Sciatic nerve (tissue), 2 donors: ENCODE results near the gene DSTN. TPM values are rescaled to one million over a fixed set of nuclear protein-coding genes. Genes with fewer than 3 reads are reported as not detected.

Experiments used
- ATAC-seq: fragments of 200-7000 bp; cut with Tn5 transposase; one replicate; pipeline ENCODE4 v1.9.1; 2020; ENCODE audit warnings: mild to moderate bottlenecking, moderate library complexity
- DNase-seq: peaks from one replicate; pipeline ENCODE4 v3.0.0-alpha.2; 2020; ENCODE audit warnings: low spot score
- intact Hi-C: fragments of 100-400 bp; cut with DNase I; formaldehyde crosslinking; loops from one replicate; pipeline ENCODE4 v1.14.2; 2022
- total RNA-seq: library from RNA; stranded (reverse); fragmentation: NEBNext Ultra II Directional; extraction: Animal tissue kit (Norgen Biotek cat#: 25700); gene quantifications from one replicate; pipeline ENCODE4 v1.2.1, GENCODE V29; 2021
- donor health status: DM: no; HTN: no; CAD: no.
- donor health status: DM: no; HTN: no; CAD: no.

The DSTN gene
- total RNA-seq, 1 donor from 2014 or later = 268 TPM

DNA sequence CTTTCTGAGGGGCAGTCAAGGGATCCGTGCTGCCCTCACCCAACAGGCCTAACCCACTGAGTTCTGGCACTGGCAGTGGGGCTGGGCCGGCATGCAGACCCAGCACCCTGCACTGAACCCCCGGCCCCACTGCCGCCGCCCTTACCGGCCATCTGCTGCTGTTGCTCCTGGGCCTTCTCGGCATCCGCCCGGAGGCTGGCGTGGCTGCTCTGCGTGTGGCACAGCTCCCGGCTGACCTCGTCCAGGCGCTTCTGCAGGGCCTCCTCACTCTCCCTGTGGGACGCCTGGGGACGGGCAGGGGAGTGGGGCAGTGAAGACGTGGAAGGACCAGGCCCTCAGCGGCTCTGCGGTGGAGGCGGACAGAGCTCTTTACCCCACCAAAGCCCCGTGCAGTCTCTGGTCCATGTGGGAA lies 59.8 kb downstream of the DSTN start:
- DNase-seq (no peak), ATAC-seq (no peak)
- intact Hi-C loops = no loop called here

DNA sequence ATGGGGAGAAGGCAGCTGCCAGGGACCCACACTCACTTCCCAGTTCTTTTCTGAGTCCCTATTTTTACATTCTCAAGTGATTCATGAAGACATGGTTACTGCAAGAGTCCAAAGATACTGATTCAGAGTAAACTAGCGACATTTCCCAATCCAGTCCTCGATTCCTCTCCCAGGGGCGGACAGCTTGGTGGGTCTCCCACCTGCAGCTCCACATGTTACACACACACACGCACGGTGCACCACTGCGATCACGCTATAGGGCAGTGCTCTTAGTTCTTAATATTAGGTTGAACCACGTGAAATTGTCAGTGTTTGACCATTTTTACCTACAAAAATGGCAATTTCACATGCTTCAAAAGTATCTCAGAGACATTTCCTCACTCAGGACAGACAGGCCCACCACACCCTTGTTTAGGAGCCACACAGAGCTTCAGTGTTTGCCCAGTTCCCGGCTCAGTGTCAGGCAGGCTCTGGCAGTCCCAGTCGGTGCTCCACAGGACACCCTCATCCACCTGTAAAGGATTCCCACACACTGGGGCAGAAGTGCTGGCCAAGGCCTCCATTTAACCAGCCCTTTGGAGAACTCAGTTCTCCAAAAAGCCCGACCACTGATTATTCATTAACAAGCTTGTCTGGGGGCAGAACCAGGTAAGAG lies 60.4 kb downstream of the DSTN start:
- DNase-seq (no peak), ATAC-seq (no peak)
- intact Hi-C loops = no loop called here

DNA sequence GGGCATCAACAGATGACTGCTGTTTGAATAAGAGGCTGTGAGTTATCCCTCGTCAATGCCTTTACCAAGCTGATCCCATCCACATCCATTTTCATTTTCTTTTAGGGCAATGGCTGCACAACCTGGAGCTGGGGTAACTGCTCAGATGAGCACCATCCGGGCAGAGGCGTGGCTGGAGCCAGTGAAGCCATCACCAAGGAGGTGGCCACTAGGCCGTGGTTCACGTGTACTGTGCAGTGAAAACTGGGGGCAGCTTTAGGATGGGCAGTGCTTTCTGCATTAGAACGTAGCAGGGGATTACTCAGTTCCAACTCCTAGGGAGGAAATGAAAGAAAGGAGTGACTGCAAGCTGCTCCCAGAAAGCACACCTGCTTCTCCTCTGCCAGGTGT lies 60.9 kb downstream of the DSTN start:
- ATAC-seq = no peak
- DNase-seq = no peak
- intact Hi-C loops = no loop called here

DNA sequence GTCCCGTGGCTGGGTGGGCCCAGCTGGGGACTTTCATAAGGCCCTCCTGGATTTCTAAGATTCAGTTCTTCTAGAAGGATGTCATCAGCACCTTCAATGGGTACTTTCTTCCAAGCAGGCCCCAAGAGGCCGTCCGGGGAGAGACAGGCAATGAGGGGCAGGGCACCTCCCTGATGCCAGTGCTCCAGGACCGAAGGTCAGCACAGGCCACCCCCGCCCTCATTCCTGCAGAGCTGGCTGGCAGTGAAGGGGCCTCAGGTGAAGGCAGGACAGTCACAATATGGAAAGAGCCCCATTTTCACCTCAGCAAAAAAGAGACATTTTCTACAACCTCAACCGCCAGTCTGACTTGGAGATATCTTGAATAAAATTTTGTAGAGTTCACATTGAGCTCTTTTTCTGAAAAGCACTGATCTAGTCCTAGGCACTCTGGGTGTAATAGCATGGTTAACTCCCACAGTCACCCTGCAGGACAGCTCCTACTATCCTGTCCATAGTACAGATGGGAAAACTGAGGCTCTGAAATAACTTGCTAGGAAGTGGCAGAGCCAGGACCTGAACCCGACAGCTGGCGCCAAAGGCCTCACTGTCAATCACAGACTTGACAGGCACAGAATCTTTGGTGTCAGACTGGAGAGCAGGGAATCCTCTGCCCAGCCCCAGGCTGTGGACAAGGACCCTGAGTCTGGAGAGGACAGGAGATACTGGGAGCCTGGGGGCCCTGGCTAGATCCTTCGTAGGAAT lies 61.9 kb downstream of the DSTN start:
- intact Hi-C loops = no loop called here
- ATAC-seq = no peak

DNA sequence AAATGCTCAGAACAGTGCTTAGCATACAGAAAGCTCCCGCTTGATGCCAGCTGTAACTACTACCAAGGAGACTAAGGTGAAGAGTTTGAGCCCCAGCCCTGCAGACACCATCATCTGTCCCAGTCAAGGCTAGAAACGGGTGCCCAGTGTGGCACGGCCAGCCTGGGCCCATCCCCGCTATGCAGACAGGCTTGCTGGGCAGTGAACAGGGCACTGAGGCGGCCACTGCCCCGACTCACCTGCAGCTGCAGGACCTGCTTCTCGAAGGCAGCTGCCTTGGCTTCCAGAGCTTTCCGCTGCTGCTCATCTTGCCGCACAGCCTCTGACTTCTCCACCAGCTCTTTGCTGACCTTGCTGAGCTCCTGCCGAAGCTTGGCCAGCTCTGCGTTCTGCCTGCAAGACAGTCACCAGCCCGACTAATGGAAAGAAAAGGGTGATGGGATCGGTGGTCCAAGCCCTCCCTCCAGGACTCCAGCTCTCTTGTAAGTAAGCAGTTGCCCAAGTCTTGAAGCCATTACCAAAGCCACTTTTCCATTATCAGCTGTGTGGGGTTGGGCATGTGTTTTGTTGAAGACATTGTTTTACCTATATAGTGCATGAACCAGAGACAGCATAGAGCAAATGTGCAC lies 63.5 kb downstream of the DSTN start:
- intact Hi-C loops = no loop called here
- ATAC-seq (no peak), DNase-seq (no peak)

More for the DNA sequence above, 61.9 kb downstream of the DSTN start:
- no peak for DNase-seq

DNA sequence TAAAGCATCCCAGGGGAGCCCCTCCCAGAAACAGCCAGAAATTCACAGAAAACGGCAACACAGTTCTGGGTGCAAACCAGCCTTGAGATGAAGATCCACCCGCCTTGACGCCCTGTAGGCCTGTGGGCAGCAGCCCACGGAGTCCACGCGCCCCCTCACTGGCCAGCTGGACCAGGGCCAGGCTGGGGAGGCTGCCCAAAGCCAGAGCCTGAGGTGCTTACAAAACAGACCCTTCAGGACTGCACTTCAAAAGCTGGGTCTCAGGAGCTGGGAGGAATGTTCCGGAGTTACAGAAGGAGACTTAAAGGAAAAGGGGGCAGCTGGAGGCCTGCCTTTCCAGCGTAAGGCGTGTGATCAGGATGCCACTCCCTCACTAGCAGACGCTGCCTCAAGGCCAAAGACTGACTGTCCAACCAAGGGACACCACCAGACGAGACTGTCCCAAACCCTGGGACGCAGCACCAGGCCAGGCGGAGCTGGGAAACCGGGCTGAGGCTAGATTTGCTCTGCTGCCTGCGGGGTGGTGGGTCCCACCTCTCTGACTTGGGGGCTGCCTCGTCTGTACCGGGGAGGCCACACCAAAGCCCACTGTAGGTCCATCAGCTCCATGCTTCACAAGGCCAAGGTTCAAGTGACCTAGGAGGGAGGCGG lies 64.1 kb downstream of the DSTN start:
- ATAC-seq = no peak
- intact Hi-C loops = no loop called here
- no peak for DNase-seq

DNA sequence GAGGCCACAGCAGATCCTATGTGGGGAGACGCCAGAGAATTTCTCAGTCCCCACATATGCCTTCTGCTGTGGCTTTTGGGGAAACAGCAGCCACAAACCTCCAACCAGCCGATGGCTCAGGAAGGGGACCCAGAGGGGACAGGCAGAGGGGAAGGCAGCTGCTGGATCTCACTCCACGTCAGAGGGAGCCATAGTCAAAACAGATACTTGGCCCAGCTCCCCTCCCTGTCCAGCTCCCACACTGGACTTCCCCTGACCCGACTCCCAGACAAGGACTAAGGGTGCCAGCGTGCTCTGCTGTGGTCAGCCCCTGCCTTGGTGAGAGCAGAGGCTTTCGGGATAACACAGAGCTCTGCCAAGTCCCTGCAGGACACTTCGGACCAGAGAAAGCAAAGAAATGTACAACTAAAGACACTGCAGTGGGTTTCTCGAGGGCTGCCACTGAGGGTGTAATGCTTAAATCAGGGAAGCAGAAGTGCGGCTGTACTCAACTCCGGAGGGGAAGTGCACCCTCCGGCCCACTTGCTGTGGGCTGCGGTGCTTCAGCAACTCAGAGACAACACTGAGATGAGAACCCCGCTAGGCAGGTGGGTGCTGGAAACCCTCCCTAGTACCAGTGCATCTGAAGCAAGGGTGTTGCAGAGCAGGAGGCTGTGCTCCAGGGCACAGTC lies 64.9 kb downstream of the DSTN start:
- ATAC-seq (peak; percentile 72), DNase-seq (no peak)
- intact Hi-C loops = no loop called here

DNA sequence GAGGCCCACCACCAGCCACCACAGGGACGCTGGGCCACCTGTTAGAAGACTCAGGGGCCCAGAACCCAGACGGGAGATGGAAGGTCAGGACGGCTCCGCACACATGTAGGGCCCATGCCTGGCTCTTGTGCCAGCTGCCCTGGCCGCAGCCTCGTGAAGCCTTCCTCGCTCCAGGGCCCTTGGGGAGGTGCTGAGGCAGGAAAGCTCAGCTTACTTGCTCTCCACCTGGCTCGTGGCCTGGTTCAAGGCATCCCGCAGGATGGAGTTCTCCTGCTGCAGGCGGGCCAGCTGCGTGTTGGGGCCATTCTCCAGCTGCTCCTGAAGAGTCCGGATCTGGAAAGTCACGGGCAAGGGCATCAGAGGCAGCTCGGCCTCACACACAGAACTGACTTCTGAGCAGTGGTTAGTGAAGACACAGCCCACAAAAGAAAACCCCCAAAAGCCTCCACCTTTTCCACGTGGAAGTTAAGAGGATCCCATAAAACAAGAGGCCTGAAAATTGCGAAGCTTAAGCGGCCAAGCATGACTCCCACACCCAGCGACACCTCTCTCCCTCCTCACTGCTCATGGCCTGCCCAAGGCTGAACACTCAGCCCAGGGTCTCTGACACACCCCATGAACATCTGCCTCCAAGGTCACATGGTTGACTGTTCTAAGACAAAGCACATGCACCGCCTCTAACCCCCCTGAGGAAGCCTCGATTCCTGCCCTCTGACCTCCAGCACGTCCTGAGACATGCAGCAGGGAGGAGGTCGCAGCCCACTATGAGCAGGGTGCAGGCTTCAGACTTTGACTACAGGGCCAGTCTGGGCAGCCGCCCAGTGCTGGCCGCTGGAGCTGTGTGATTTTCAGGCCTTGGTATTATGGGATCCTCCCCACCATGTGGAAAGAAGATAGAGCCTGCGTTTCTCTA lies 65.7 kb downstream of the DSTN start:
- no peak for DNase-seq
- intact Hi-C loops = no loop called here
- ATAC-seq = peak; percentile 62

DNA sequence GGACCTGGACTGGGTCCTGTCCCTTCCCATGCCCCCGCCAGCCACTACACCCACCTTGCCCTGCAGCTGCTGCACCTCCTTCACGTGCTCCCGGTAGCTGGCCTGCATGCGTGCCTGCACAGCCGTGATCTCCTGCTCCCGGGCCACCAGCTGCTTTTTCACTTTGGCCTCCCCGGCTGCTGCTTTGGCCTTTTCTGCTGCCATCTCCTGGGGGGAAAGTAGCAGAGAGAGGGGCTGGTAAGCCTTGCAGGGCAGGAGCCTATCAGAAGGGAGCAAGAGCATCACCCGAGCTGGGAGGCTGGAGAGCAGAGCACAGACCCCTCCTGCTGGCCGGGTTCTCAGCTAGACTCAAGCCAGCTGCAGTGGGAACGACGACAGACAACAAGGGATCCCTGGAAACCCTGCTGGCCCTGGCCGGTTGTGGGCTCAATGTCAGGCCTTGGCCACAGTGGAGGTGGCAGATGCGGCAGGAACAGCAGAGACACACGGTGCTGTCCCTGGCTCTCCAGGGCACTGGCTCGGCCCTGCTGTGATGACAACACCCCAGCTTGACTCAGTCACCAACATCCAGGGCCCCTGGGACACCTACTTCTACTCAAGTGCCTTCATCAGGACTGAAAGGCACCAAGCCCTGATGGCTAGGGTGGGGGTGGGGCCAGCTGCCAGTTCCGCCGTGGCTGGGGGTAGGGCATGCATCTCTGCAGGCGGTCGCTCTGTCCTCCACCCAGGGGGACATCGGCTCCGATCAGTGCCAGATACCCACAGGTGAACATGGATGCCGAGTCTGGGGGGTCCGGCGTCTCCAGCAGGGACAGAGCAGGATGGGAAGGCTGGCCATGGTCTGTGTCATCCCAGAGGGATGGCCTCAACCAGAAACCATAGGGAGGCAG lies 66.9 kb downstream of the DSTN start:
- intact Hi-C loops = no loop called here
- DNase-seq (no peak), ATAC-seq (peak; percentile 52)

DNA sequence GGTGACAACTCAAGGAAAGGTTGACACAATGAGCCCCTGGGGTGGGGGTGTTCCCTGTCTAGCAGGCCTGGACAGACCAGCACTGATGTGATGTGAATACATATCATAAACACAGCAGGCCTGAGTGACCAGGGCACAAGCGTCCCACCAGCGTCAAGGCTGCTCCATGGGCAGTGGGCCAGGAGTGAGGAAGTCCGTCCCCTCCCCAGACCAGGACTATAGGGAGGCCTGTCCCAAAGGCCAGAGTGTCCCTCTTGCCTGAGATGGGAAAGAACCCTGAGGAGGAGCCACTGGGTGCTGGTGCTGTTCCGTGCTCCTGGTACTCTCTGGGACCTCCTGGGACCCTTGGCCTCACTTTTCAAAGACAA lies 67.5 kb downstream of the DSTN start:
- no peak for ATAC-seq
- intact Hi-C loops = no loop called here
- no peak for DNase-seq

DNA sequence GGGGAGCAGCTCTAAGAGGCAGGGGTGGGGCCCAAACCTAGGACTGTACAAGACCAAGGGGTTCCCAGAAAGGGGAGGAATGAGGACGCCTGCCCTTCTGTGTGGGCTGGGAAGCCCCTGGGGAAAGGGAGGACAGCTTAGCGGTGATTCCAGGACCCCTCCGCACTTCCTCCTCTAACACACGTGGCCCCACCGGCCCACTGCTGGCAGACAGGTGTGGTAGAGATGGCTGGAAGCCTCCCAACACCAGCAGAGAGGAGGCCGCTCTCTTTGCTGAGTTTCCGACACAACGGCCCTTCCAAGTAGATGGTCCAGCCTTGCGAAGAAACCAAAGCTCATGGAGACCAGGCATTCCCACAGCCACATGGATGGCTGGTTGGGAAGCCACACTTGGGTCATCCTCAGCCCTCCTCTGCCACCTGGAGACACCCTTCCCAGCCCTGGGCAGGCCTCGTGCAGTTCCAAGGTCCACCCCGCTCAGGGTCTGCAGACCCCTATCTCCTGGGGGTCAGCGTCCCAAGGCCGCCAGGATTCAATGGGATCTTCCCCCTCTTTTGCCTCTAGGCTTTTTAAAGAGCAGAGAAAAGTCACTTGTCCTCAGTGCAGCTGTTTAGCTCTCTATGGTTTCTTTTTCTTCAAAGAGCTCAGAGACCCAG lies 68.2 kb downstream of the DSTN start:
- intact Hi-C loops = no loop called here
- DNase-seq (no peak), ATAC-seq (no peak)

DNA sequence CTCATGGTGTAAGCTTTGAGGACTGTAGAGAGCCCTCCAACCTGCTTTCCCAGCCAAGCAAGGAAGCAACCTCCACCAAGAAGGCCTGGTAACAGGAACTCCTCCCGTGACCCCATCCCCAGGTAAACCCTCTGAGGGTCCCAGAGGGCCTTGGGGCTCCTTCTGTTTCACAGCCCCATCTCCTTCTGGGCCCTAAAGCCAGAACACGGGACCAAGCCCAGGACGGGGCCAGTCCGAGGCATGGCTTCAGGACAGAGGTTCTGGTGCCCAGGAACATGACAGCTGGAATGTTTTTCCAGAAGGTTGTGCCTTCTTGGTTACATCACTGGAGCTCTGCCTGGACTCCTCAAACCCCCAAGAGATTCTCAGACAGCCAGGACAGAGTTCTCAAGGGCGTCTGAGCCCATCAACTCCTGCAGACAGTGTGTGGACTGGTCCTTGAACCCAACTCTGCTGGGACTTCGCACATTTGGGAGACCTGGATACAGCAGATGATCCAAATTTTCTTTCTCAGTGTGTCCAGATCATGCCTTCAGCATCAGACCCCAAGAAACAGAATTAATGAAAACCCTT lies 69.0 kb downstream of the DSTN start:
- intact Hi-C loops = no loop called here
- ATAC-seq (no peak), DNase-seq (no peak)

DNA sequence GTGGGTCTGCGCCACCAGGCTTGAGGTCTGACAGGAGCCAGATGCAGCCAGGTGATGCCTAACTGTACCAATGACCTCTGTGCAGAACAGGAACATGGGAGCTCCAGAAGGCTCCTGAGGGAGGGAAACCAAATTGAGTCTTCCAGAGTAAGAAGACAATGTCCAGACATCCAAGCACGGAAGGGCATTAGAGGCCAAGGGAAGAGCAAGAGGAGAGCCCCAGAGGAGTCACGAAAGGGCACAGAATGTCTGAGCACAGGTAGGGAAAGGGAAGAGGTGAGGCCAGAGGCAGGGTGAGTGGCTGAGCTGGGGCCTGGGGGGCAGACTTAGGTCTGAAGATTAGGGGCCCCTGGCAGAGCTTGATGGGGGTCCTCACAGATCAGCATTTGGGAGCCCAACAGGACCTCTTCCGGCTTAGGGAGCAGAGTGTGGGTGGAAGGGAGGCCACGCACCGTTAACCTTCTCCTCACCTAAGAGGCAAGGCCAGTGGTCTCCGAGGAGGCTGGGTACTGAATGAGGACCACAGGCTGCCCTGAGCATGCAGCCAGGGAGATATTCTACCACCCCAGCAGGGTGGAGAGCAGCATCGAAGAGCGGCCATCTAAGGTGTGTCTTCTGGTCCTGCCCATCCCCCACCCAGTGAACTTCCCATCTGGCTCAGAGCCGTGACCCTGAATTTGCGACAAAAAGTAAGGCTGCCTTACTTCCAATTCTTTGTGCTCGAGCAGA lies 70.4 kb downstream of the DSTN start:
- ATAC-seq = no peak
- DNase-seq = no peak
- intact Hi-C loops = no loop called here

DNA sequence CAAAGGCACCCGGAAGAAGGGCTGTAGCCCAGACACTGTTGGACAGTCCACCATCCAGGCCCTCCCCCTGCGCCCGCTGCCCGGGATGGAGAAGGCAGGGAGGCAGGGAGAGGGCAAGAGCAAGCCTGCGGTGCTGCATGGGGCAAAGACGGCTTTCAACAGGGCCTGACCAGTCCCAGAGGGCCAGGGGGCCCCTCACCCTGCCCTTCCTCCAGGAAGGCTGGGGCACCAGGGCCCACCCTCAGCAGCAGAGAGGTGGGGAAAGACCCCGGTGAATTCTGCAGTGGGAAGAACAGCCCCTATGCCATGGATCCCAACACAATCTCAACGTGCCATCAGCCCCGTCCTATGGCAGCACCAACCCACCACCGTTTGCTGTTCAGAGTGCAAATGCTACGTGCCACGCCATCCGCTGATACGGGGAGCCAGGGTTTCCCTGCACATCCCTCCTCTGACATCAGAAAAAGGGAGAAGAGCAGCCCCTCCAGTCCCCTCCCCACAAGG lies 71.1 kb downstream of the DSTN start:
- intact Hi-C loops = no loop called here
- ATAC-seq = no peak
- DNase-seq = no peak

DNA sequence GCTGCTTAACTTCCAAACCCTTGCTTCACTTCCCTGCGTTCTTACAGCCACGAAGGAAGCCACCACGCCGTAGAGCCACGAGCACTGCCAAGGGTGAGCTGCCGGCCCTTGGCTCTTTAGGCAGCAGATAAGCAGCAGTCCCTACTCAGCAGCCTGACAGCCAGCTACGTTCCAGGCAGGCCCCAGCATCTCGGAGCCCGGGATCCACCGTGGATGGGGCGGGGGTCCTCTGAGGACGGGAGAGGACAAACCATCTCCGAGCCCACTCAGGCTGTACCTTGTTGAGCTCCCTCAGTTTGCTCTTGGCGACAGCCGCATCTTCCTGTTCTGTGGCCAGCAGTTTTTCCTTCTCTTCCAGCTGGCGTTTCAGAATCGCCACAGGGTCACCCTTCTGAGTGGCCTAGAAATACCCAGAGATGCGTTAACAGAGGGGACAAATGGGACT lies 71.7 kb downstream of the DSTN start:
- no peak for ATAC-seq
- intact Hi-C loops = no loop called here
- no peak for DNase-seq

DNA sequence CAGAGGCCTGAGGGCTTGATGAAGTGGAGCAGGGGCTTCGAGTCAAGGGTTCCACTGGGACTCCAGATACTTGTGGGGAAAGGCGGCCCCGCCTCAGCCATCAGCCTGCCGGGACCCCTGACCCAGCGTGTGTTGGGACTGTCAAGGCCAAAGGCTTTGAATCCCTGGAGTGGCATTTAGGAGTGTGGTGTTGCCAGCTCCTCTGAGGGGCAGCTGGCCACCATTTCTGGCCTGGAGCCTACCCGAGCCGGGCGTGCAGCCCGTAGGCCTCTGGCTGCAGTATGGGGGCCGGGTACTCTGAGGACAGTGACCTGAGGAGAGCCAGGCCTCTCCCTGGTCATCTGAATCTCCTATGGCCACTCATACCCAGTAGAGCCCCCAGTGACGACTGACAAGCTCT lies 72.1 kb downstream of the DSTN start:
- intact Hi-C loops = no loop called here
- ATAC-seq (no peak), DNase-seq (no peak)
